Trophoblast cell (in vitro differentiated cells and primary cell): Measurements from ENCODE around the gene RAB31.

Experiments used
- DNase-seq, 2 donors: peaks; one replicate each; pipeline ENCODE4 v3.0.0-alpha.2; 2016
- H2AFZ ChIP-seq: 2 replicates; pipeline ENCODE4 v1.6.1; 2013; ENCODE audit warnings: low read length, moderate library complexity, mild to moderate bottlenecking; ENCODE audit not compliant: insufficient read depth, poor library complexity
- H2AK5ac ChIP-seq: 2 replicates; pipeline ENCODE4 v1.6.1; 2013; ENCODE audit warnings: mild to moderate bottlenecking, low read length
- H2BK120ac ChIP-seq: 2 replicates; pipeline ENCODE4 v1.6.1; 2013; ENCODE audit warnings: low read length, mild to moderate bottlenecking, moderate library complexity; ENCODE audit not compliant: insufficient read depth, poor library complexity
- H2BK12ac ChIP-seq: 2 replicates; pipeline ENCODE4 v1.6.1; 2013; ENCODE audit warnings: mild to moderate bottlenecking, low read length, moderate library complexity
- H2BK5ac ChIP-seq: 2 replicates; pipeline ENCODE4 v1.6.1; 2013; ENCODE audit warnings: low read length, low read depth, moderate library complexity, mild to moderate bottlenecking; ENCODE audit not compliant: poor library complexity
- H3K14ac ChIP-seq: 2 replicates; pipeline ENCODE4 v1.6.1; 2013; ENCODE audit warnings: mild to moderate bottlenecking, low read length
- H3K18ac ChIP-seq: 2 replicates; pipeline ENCODE4 v1.6.1; 2013; ENCODE audit warnings: mild to moderate bottlenecking, low read length
- H3K23ac ChIP-seq: 2 replicates; pipeline ENCODE4 v1.6.1; 2013; ENCODE audit warnings: low read length
- H3K27ac ChIP-seq: 2 replicates; pipeline ENCODE4 v1.5.1; 2013; ENCODE audit warnings: low read depth, mild to moderate bottlenecking, inconsistent platforms, low read length, moderate library complexity
- H3K27me3 ChIP-seq: 2 replicates; pipeline ENCODE4 v1.6.1; 2013; ENCODE audit warnings: inconsistent platforms, mild to moderate bottlenecking, low read length, moderate library complexity; ENCODE audit not compliant: insufficient read depth
- H3K36me3 ChIP-seq, 2 experiments: 1 replicate in 1 of 2; 2 replicates in 1 of 2; pipeline ENCODE4 v1.6.1; 2013; ENCODE audit warnings: low read length in 2 of 2, mild to moderate bottlenecking in 2 of 2, moderate library complexity in 1 of 2; ENCODE audit not compliant: insufficient read depth in 2 of 2, control insufficient read depth in 1 of 2
- H3K4ac ChIP-seq: 2 replicates; pipeline ENCODE4 v1.6.1; 2013; ENCODE audit warnings: low read depth, mild to moderate bottlenecking, low read length, moderate library complexity
- H3K4me1 ChIP-seq, 2 experiments: 1 replicate in 1 of 2; 2 replicates in 1 of 2; pipeline ENCODE4 v1.6.1; 2013; ENCODE audit warnings: low read length in 2 of 2, mild to moderate bottlenecking in 2 of 2, moderate library complexity in 1 of 2; ENCODE audit not compliant: insufficient read depth in 2 of 2, control insufficient read depth in 1 of 2
- H3K4me2 ChIP-seq: 2 replicates; pipeline ENCODE4 v1.6.1; 2013; ENCODE audit warnings: inconsistent platforms, mild to moderate bottlenecking, low read length, moderate library complexity
- H3K4me3 ChIP-seq: 2 replicates; pipeline ENCODE4 v1.5.1; 2013; ENCODE audit warnings: mild to moderate bottlenecking, low read depth, low read length, inconsistent platforms
- H3K79me1 ChIP-seq: one replicate; pipeline ENCODE4 v1.6.1; 2013; ENCODE audit warnings: low read length
- H3K79me2 ChIP-seq: 2 replicates; pipeline ENCODE4 v1.6.1; 2013; ENCODE audit warnings: low read length, mild to moderate bottlenecking; ENCODE audit not compliant: control insufficient read depth, insufficient read depth, poor library complexity
- H3K9ac ChIP-seq: 2 replicates; pipeline ENCODE4 v1.6.1; 2013; ENCODE audit warnings: mild to moderate bottlenecking, low read length
- H3K9me3 ChIP-seq: 2 replicates; pipeline ENCODE4 v1.6.1; 2013; ENCODE audit warnings: low read depth, mild to moderate bottlenecking, control low read depth, inconsistent platforms, low read length; ENCODE audit not compliant: insufficient read depth
- H4K12ac ChIP-seq: 2 replicates; pipeline ENCODE4 v1.6.1; 2013; ENCODE audit warnings: low read depth, mild to moderate bottlenecking, low read length, moderate library complexity
- H4K8ac ChIP-seq: 2 replicates; pipeline ENCODE4 v1.6.1; 2013; ENCODE audit warnings: low read depth, mild to moderate bottlenecking, low read length, moderate library complexity
- H4K91ac ChIP-seq: one replicate; pipeline ENCODE4 v1.6.1; 2013; ENCODE audit warnings: low read depth, mild to moderate bottlenecking, low read length, moderate library complexity
- WGBS: extraction: QIAGEN DNeasy Blood & Tissue Kit; methylation state at CpG from one replicate; pipeline ENCODE4 v1.1.7; 2013; ENCODE audit warnings: missing lambda C conversion rate; ENCODE audit not compliant: insufficient read length, insufficient coverage; ENCODE audit errors: extremely low coverage; 5-methylcytosine and 5-hydroxymethylcytosine counted together

RAB31 gene

DNA sequence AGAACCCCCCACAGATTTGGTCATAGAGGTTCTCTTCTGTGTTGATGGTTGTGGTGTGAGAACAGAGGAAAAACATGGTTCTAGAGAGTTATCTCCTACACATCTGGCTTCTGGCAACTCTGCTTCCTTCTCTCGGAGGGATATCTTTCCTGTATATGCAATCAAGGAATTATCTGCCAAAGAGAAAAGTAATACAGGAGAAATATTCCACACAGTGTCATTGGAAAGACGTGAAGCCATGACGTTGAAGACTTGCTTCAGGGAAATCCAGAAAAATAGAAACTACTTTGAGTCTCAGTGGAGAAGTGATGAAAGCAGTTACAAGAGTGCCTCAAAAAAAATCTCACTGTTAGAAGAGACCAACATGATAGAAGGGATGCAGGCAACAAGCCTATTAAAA is 78.5 kb downstream of the RAB31 start:
- Histone ChIP-seq H3K79me1 (no peaks in the 10 kb centered on the region), H3K9me3 (no peaks in the 10 kb centered on the region), H2BK12ac (no peak overlapping the region), H3K4me3 (no peak overlapping the region), H3K36me3 (peaks cover 15 to 29% of the 10 kb centered on the region in 2 experiments), H3K23ac (no peak overlapping the region), H2BK5ac (no peak overlapping the region), H3K4me1 (peaks cover 5 to 7% of the 10 kb centered on the region in 2 experiments), H2BK120ac (no peak overlapping the region), H3K27me3 (no peaks in the 10 kb centered on the region), H3K4me2 (no peak overlapping the region), H2AK5ac (no peak overlapping the region), H4K8ac (no peak overlapping the region), H3K79me2 (peaks cover 5% of the 10 kb centered on the region), H3K9ac (no peak overlapping the region), H4K12ac (no peak overlapping the region), H4K91ac (no peak overlapping the region), H3K14ac (no peak overlapping the region), H3K27ac (no peak overlapping the region), H3K4ac (no peak overlapping the region), H2AFZ (no peak overlapping the region), H3K18ac (no peak overlapping the region)
- DNase-seq = no peak
- no CpG with 5 or more reads among the region's 3 CpGs for WGBS

DNA sequence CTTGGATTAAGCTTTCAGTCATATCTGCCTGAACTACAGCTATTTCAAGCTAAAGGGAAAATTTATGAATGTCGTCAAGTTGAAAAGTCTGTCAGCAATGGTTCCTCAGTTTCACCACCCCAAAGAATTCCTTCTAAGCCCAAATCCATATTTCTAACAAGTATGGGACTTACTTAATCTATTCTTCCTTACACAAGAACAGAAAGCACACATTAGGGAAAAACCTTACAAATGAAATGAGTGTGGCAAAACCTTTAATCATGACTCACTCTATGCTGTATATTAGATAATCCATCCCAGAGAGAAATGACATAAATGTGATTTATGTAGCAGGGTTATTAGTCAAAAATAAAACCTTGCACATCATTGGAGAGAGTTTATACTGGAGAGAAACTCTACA is 78.9 kb downstream of the RAB31 start:
- no peak overlapping the region for H3K4me2 ChIP-seq
- no CpG with 5 or more reads among the region's 1 CpG for WGBS
- H4K12ac ChIP-seq = no peak overlapping the region
- H2AFZ ChIP-seq = no peak overlapping the region
- no peak overlapping the region for H3K9ac ChIP-seq
- H3K9me3 ChIP-seq = no peaks in the 10 kb centered on the region
- H3K14ac ChIP-seq = no peak overlapping the region
- H2AK5ac ChIP-seq = no peak overlapping the region
- no peaks in the 10 kb centered on the region for H3K79me1 ChIP-seq
- H3K18ac ChIP-seq = no peak overlapping the region
- H3K36me3 ChIP-seq = peaks cover 14 to 28% of the 10 kb centered on the region in 2 experiments
- H2BK120ac ChIP-seq = no peak overlapping the region
- no peaks in the 10 kb centered on the region for H3K27me3 ChIP-seq
- H2BK5ac ChIP-seq = no peak overlapping the region
- H3K4me1 ChIP-seq = peaks cover 2 to 5% of the 10 kb centered on the region in 2 experiments
- no peak overlapping the region for H4K8ac ChIP-seq
- no peak overlapping the region for H2BK12ac ChIP-seq
- H3K27ac ChIP-seq = no peak overlapping the region
- H4K91ac ChIP-seq = no peak overlapping the region
- H3K4ac ChIP-seq = no peak overlapping the region
- no peak for DNase-seq
- H3K23ac ChIP-seq = no peak overlapping the region
- H3K79me2 ChIP-seq = peaks cover 5% of the 10 kb centered on the region
- no peak overlapping the region for H3K4me3 ChIP-seq

DNA sequence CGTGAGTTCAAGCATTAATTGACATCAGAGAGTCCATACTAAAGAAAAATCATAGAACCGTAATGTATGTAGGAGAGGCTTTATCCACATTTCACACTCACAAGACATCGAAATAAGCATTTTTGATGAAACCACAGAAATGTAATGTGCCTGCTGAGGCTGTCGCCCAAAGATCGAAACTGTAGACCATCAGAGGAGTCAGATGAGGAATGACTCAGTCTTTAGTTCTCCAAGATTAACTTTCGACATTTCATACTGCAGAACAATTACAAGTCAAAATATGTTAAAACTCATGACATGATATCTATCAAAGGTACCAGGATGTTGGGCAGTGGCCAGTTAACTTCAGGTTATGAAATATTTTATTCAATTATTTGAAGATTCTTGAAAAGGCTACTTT is 79.6 kb downstream of the RAB31 start:
- Histone ChIP-seq H3K27ac (no peak overlapping the region), H3K23ac (no peak overlapping the region), H2BK120ac (no peak overlapping the region), H3K14ac (no peak overlapping the region), H3K4ac (no peak overlapping the region), H3K36me3 (peaks cover 16 to 33% of the 10 kb centered on the region in 2 experiments), H3K79me2 (peaks cover 5% of the 10 kb centered on the region), H4K12ac (no peak overlapping the region), H4K91ac (no peak overlapping the region), H2AFZ (no peak overlapping the region), H2BK5ac (no peak overlapping the region), H3K79me1 (no peaks in the 10 kb centered on the region), H2AK5ac (no peak overlapping the region), H3K27me3 (no peaks in the 10 kb centered on the region), H4K8ac (no peak overlapping the region), H3K9ac (no peak overlapping the region), H3K18ac (no peak overlapping the region), H3K4me3 (no peak overlapping the region), H3K4me1 (peaks cover 0 to 3% of the 10 kb centered on the region in 2 experiments), H3K9me3 (no peaks in the 10 kb centered on the region), H2BK12ac (no peak overlapping the region), H3K4me2 (no peak overlapping the region)
- WGBS = no CpG with 5 or more reads among the region's 6 CpGs
- DNase-seq = peak in 1 of 2 donors; percentile 26

DNA sequence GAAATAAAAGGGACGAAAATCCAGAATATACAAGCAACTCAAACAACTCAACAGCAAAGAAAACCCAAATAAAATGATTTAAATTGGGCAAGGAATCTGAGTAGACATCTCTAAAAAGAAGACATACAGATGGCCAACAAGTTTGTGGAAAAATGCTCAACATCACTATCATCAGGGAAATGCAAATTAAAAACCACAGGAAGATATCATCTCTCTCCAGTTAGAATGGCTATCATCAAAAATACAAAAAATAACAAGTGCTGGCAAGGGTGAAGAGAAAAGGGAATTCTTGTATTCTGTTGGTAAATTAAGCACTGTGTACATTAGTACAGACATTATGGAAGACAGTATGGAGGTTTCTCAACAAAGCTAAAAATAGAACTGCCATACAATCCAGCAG is 80.0 kb downstream of the RAB31 start:
- WGBS = no CpG with 5 or more reads among the region's 1 CpG
- no peak overlapping the region for H3K14ac ChIP-seq
- H4K12ac ChIP-seq = no peak overlapping the region
- peaks cover 18 to 33% of the 10 kb centered on the region in 2 experiments for H3K36me3 ChIP-seq
- H3K79me1 ChIP-seq = no peaks in the 10 kb centered on the region
- H3K9me3 ChIP-seq = no peaks in the 10 kb centered on the region
- peaks cover 0 to under 1% of the 10 kb centered on the region in 2 experiments for H3K4me1 ChIP-seq
- no peak for DNase-seq
- no peak overlapping the region for H3K23ac ChIP-seq
- no peak overlapping the region for H3K27ac ChIP-seq
- H3K9ac ChIP-seq = no peak overlapping the region
- no peak overlapping the region for H2BK5ac ChIP-seq
- no peak overlapping the region for H2AK5ac ChIP-seq
- no peak overlapping the region for H3K18ac ChIP-seq
- H3K79me2 ChIP-seq = peaks cover 2% of the 10 kb centered on the region
- H4K8ac ChIP-seq = no peak overlapping the region
- H4K91ac ChIP-seq = no peak overlapping the region
- no peak overlapping the region for H3K4ac ChIP-seq
- no peak overlapping the region for H3K4me2 ChIP-seq
- no peaks in the 10 kb centered on the region for H3K27me3 ChIP-seq
- H2BK120ac ChIP-seq = no peak overlapping the region
- H3K4me3 ChIP-seq = no peak overlapping the region
- no peak overlapping the region for H2AFZ ChIP-seq
- H2BK12ac ChIP-seq = no peak overlapping the region
